Panc1 (cell line): Measurements from ENCODE around the gene SPAG6. TPM values are rescaled to one million over a fixed set of nuclear protein-coding genes. Genes with fewer than 3 reads are reported as not detected.

Source experiments
- ATAC-seq: fragments of 200-7000 bp; cut with Tn5 transposase; 2 replicates; pipeline ENCODE4 v1.9.1; 2020; ENCODE audit warnings: mild to moderate bottlenecking, moderate library complexity
- BruUV-seq: library from RNA; stranded (reverse); fragments of 400-500 nt; replicated peaks from 2 replicates; lab custom pipeline; 2021; lab: Mats Ljungman, UMichigan
- CTCF ChIA-PET: fragments of 300-600 bp; sonication (Branson Sonifier 250); formaldehyde crosslinking; loops from one replicate; lab custom pipeline; 2022; ENCODE audit warnings: antibody characterized with exemption; lab: Charles Lee
- POLR2A ChIA-PET: fragments of 300-600 bp; sonication (Branson Sonifier 250); formaldehyde crosslinking; loops from one replicate; lab custom pipeline; 2022; ENCODE audit warnings: antibody characterized with exemption; lab: Charles Lee
- DNase-seq: peaks from one replicate; pipeline ENCODE4 v3.0.0-alpha.2; 2010; ENCODE audit warnings: low read depth, low spot score
- H3K27ac ChIP-seq: 2 replicates; pipeline ENCODE4 v1.5.1; 2011; ENCODE audit warnings: mild to moderate bottlenecking, low read length, inconsistent platforms
- H3K27me3 ChIP-seq: fragments of 200-500 bp; sonication (Bioruptor generic); 2 replicates; pipeline ENCODE4 v1.6.0; 2014; ENCODE audit warnings: low read length, inconsistent platforms; ENCODE audit not compliant: control insufficient read depth, insufficient read depth
- H3K36me3 ChIP-seq: fragments of 200-500 bp; sonication (Bioruptor generic); 2 replicates; pipeline ENCODE4 v1.5.1; 2014; ENCODE audit warnings: inconsistent platforms, mild to moderate bottlenecking, low read length, moderate library complexity; ENCODE audit not compliant: control insufficient read depth, insufficient read depth
- H3K4me1 ChIP-seq: 2 replicates; pipeline ENCODE4 v1.5.1; 2011; ENCODE audit warnings: inconsistent platforms, mild to moderate bottlenecking, low read length, moderate library complexity; ENCODE audit not compliant: control insufficient read depth, insufficient read depth
- H3K4me3 ChIP-seq, 2 experiments: 2 replicates each; pipeline ENCODE4 v1.5.1; 2011 to 2012; ENCODE audit warnings: low read depth in 2 of 2, low read length in 2 of 2, mild to moderate bottlenecking in 2 of 2, inconsistent platforms in 1 of 2, moderate library complexity in 1 of 2
- H3K9me3 ChIP-seq: fragments of 200-500 bp; sonication (Bioruptor generic); 2 replicates; pipeline ENCODE4 v1.5.1; 2014; ENCODE audit warnings: low read depth, mild to moderate bottlenecking, inconsistent platforms, low read length, moderate library complexity; ENCODE audit not compliant: control insufficient read depth, insufficient read depth
- CTCF ChIP-seq: fragments of 450-650 bp; IDR thresholded peaks from 2 replicates; pipeline ENCODE4 v1.5.1; 2017; ENCODE audit warnings: mild to moderate bottlenecking
- POLR2AphosphoS5 ChIP-seq: IDR thresholded peaks from 2 replicates; pipeline ENCODE4 v1.6.1; 2012; ENCODE audit warnings: mild to moderate bottlenecking, low read depth, low read length, moderate library complexity
- REST ChIP-seq, 2 experiments: IDR thresholded peaks; 2 replicates each; pipeline ENCODE4 v1.6.1; 2011 to 2012; ENCODE audit warnings: low read depth in 2 of 2, control low read depth in 1 of 2, low read length in 1 of 2, mild to moderate bottlenecking in 1 of 2, moderate library complexity in 1 of 2; ENCODE audit not compliant: insufficient read depth in 1 of 2
- SIN3A ChIP-seq: IDR thresholded peaks from 2 replicates; pipeline ENCODE4 v1.6.1; 2012; ENCODE audit warnings: low read depth, mild to moderate bottlenecking, low read length, moderate library complexity, borderline replicate concordance; ENCODE audit not compliant: insufficient read depth
- TCF7L2 ChIP-seq: IDR thresholded peaks from 2 replicates; pipeline ENCODE4 v1.6.1; 2011; ENCODE audit warnings: mild to moderate bottlenecking, low read depth, low read length, inconsistent platforms
- in situ Hi-C: cut with HindIII; loops from 2 replicates; pipeline ENCODE4 v1.10.0; 2016; ENCODE audit warnings: low sequenced_read_pairs, low pct_unique_long_range_greater_than_20kb
- intact Hi-C: fragments of 100-400 bp; cut with micrococcal nuclease; formaldehyde crosslinking; loops from one replicate; pipeline ENCODE4 v1.10.0; 2022; ENCODE audit not compliant: unreplicated experiment
- total RNA-seq: library from RNA; stranded (reverse); gene quantifications from one replicate; pipeline ENCODE4 v1.2.1, GENCODE V29; 2021; ENCODE audit not compliant: unreplicated experiment

SPAG6 gene
- total RNA-seq, 1 experiment from 2014 or later, result not detected

GRCh38 chr10:22310928-22311327 lies 34.4 kb upstream of the SPAG6 start:
- intact Hi-C loops, result no loop called here
- Histone ChIP-seq H3K4me3 (no peak overlapping the region), H3K27me3 (no peaks in the 10 kb centered on the region), H3K36me3 (no peaks in the 10 kb centered on the region), H3K4me1 (no peaks in the 10 kb centered on the region; the same call in 1 of the 2 replicates), H3K27ac (no peak overlapping the region), H3K9me3 (no peaks in the 10 kb centered on the region)
- in situ Hi-C loops, result no loop called here
- no TSS peak for BruUV-seq
- CTCF ChIA-PET, result no interaction called here
- no peak for DNase-seq
- no peak for TF ChIP-seq POLR2AphosphoS5
- TF ChIP-seq CTCF, result no peak
- TF ChIP-seq TCF7L2, result no peak
- no peak for TF ChIP-seq SIN3A
- no peak for TF ChIP-seq REST (IDR thresholded peaks at IDR 0.05; ENCODE audit: insufficient read depth in 1 of 2, low read depth in 2 of 2, low read length in 1 of 2)
- ATAC-seq, result no peak
- POLR2A ChIA-PET, result no interaction called here

GRCh38 chr10:22314852-22315251 lies 30.4 kb upstream of the SPAG6 start:
- H3K9me3 ChIP-seq, result no peaks in the 10 kb centered on the region
- peak overlapping the region in 1 of 2 experiments; percentile 72; a peak in 2 of 4 replicates for H3K4me3 ChIP-seq
- no peaks in the 10 kb centered on the region for H3K27me3 ChIP-seq
- POLR2A ChIA-PET, result interaction anchor here (0.5 kb wide), 1 partner anchor 619 kb away, joined by 3 read pairs; no protein-coding TSS in a partner anchor
- H3K4me1 ChIP-seq, result peaks cover 11% of the 10 kb centered on the region
- BruUV-seq, result TSS peak; percentile 88
- intact Hi-C loops, result loop anchor here (5.0 kb wide), 1 partner anchor 323 kb away; no protein-coding TSS in a partner anchor
- no peak overlapping the region for H3K27ac ChIP-seq
- TF ChIP-seq CTCF (no peak), SIN3A (no peak), TCF7L2 (no peak), POLR2AphosphoS5 (no peak), REST (IDR thresholded peaks at IDR 0.05; ENCODE audit: insufficient read depth in 1 of 2, low read depth in 2 of 2, low read length in 1 of 2) (no peak)
- in situ Hi-C loops, result no loop called here
- no peaks in the 10 kb centered on the region; the same call in 1 of the 2 replicates for H3K36me3 ChIP-seq
- CTCF ChIA-PET, result no interaction called here
- ATAC-seq, result no peak
- no peak for DNase-seq
